H1 (cell line): ENCODE results near the gene CYP3A7.
"Not testable (repeated sequence)": the region's sequence is repeated elsewhere in the genome, so short reads cannot be mapped to it uniquely, and the experiment has no call there.

Source experiments
- BACH1 ChIP-seq: IDR thresholded peaks from 2 replicates; pipeline ENCODE4 v1.6.1; 2012; ENCODE audit warnings: low read length, improper control_type of control experiment
- BRCA1 ChIP-seq: IDR thresholded peaks from 2 replicates; pipeline ENCODE4 v1.6.1; 2012; ENCODE audit warnings: low read depth, low read length, improper control_type of control experiment
- CEBPB ChIP-seq: IDR thresholded peaks from 2 replicates; pipeline ENCODE4 v1.6.1; 2012; ENCODE audit warnings: low read depth, low read length
- CTCF ChIP-seq, 3 experiments: IDR thresholded peaks; 1 replicate in 2 of 3; 2 replicates in 1 of 3; pipeline versions ENCODE4 v1.5.1 to v1.6.1; 2011; ENCODE audit warnings: low read length in 3 of 3, mild to moderate bottlenecking in 3 of 3, inconsistent platforms in 2 of 3, low read depth in 1 of 3, moderate library complexity in 1 of 3; ENCODE audit not compliant: insufficient read depth in 1 of 3; ENCODE audit errors: control extremely low read depth in 1 of 3
- EZH2 ChIP-seq: fragments of 200-600 bp; sonication (generic); IDR thresholded peaks from 2 replicates; pipeline ENCODE4 v1.7.1; 2012; ENCODE audit warnings: low read depth, mild to moderate bottlenecking, moderate library complexity, low read length, inconsistent platforms; ENCODE audit not compliant: severe bottlenecking
- KDM1A ChIP-seq: fragments of 200-600, 300-600 bp; sonication (generic); IDR thresholded peaks from 2 replicates; pipeline ENCODE4 v1.7.1; 2016; ENCODE audit warnings: mild to moderate bottlenecking, low read length, borderline replicate concordance
- POLR2A ChIP-seq, 2 experiments: IDR thresholded peaks; 1 replicate in 1 of 2; 2 replicates in 1 of 2; pipeline ENCODE4 v1.6.1; 2011; ENCODE audit warnings: low read depth in 2 of 2, low read length in 2 of 2, mild to moderate bottlenecking in 2 of 2; ENCODE audit errors: control extremely low read depth in 1 of 2
- POLR2AphosphoS5 ChIP-seq: IDR thresholded peaks from 2 replicates; pipeline ENCODE4 v1.6.1; 2011; ENCODE audit warnings: low read depth, low read length

- TF ChIP-seq KDM1A; POLR2AphosphoS5; BACH1; CEBPB; CTCF (IDR thresholded peaks at IDR 0.05; ENCODE audit: control extremely low read depth in 1 of 3, insufficient read depth in 1 of 3, low read depth in 1 of 3, low read length in 3 of 3); EZH2; BRCA1; POLR2A (IDR thresholded peaks at IDR 0.05; ENCODE audit: control extremely low read depth in 1 of 2, low read depth in 2 of 2, low read length in 2 of 2): not testable (repeated sequence)
Measured at GRCh38 chr7:99690918-99691317, 44.1 kb downstream of the CYP3A7 start.
